ENCODE measurements around the gene MYO5A.
"Not testable (repeated sequence)": the region's sequence is repeated elsewhere in the genome, so short reads cannot be mapped to it uniquely, and the experiment has no call there.

Gene MYO5A

GRCh38 chr15:52492132-52492531 is 36.5 kb downstream of the MYO5A start:
- TF ChIP-seq ZFX (IDR thresholded peaks at IDR 0.05) = no peak
- no peak for TF ChIP-seq CTCF (conservative IDR thresholded peaks at IDR 0.05)
- H3K27ac ChIP-seq = no peak overlapping the region

GRCh38 chr15:52491472-52491871 is 37.2 kb downstream of the MYO5A start:
- no peak for TF ChIP-seq CTCF (conservative IDR thresholded peaks at IDR 0.05)
- TF ChIP-seq ZFX (IDR thresholded peaks at IDR 0.05) = no peak
- no peak overlapping the region for H3K27ac ChIP-seq

GRCh38 chr15:52489430-52489829 is 39.2 kb downstream of the MYO5A start:
- H3K27ac ChIP-seq = not testable (repeated sequence)

GRCh38 chr15:52488830-52489229 is 39.9 kb downstream of the MYO5A start:
- TF ChIP-seq CTCF (conservative IDR thresholded peaks at IDR 0.05) = no peak
- no peak for TF ChIP-seq ZFX (IDR thresholded peaks at IDR 0.05)
- no peak overlapping the region for H3K27ac ChIP-seq

- no peak overlapping the region for H3K27ac ChIP-seq
- TF ChIP-seq CTCF (conservative IDR thresholded peaks at IDR 0.05) (no peak), ZFX (IDR thresholded peaks at IDR 0.05) (no peak)
Measured at GRCh38 chr15:52486003-52486996, 42.4 kb downstream of the MYO5A start.

- TF ChIP-seq ZFX (IDR thresholded peaks at IDR 0.05) (no peak), CTCF (conservative IDR thresholded peaks at IDR 0.05) (no peak)
- no peak overlapping the region for H3K27ac ChIP-seq
Measured at GRCh38 chr15:52485290-52485689, 43.4 kb downstream of the MYO5A start.

GRCh38 chr15:52483707-52484106 is 45.0 kb downstream of the MYO5A start:
- TF ChIP-seq CTCF (conservative IDR thresholded peaks at IDR 0.05) (no peak), ZFX (IDR thresholded peaks at IDR 0.05) (no peak)
- no peak overlapping the region for H3K27ac ChIP-seq

GRCh38 chr15:52481915-52482314 is 46.8 kb downstream of the MYO5A start:
- no peak overlapping the region for H3K27ac ChIP-seq
- TF ChIP-seq CTCF (conservative IDR thresholded peaks at IDR 0.05) = no peak
- no peak for TF ChIP-seq ZFX (IDR thresholded peaks at IDR 0.05)

Measured in C4-2B (cell line).